Uterus (tissue), 2 donors: ENCODE data around the gene REG3A.

ENCODE experiments used
- CTCF ChIP-seq, 4 experiments: fragments of 200-600 bp in 2 of 4; fragments of 450-650 bp in 2 of 4; sonication (generic) in 2 of 4; IDR thresholded peaks; one replicate each; pipeline ENCODE4 v1.5.1; 2016 to 2019; ENCODE audit warnings: antibody characterized with exemption in 4 of 4, mild to moderate bottlenecking in 2 of 4, moderate library complexity in 1 of 4
- POLR2A ChIP-seq, 2 donors: fragments of 450-650 bp; IDR thresholded peaks; one replicate each; pipeline ENCODE4 v1.6.1; 2016; ENCODE audit warnings: antibody characterized with exemption in 2 of 2, mild to moderate bottlenecking in 1 of 2, moderate library complexity in 1 of 2

GRCh38 chr2:79171348-79171958 lies 11.9 kb upstream of the REG3A start:
- TF ChIP-seq CTCF (IDR thresholded peaks at IDR 0.05), result no peak
- no peak for TF ChIP-seq POLR2A (IDR thresholded peaks at IDR 0.05)
